Stomach (tissue), 9 donors: ENCODE results near the gene ERC2. TPM values are rescaled to one million over a fixed set of nuclear protein-coding genes. Genes with fewer than 3 reads are reported as not detected.

ENCODE experiments used
- DNase-seq, 2 donors: peaks; one replicate each; pipeline versions ENCODE4 v3.0.0 to v3.0.0-alpha.2; 2013 to 2019
- H3K27ac ChIP-seq, 5 donors: fragments of 200-600 bp in 4 of 5; sonication (generic) in 4 of 5; one replicate each; pipeline ENCODE4 v1.5.1; 2013 to 2019; ENCODE audit warnings: mild to moderate bottlenecking in 1 of 5, moderate library complexity in 1 of 5
- H3K27me3 ChIP-seq, 3 donors: fragments of 200-600 bp; sonication (generic); one replicate each; pipeline ENCODE4 v1.5.1; 2017 to 2019; ENCODE audit warnings: mixed run types in 1 of 3
- H3K36me3 ChIP-seq, 4 donors: fragments of 200-600 bp; sonication (generic); 1 replicate in 3 of 4; 2 replicates in 1 of 4; pipeline ENCODE4 v1.5.1; 2016 to 2019
- H3K4me1 ChIP-seq, 4 donors: fragments of 200-600 bp; sonication (generic); one replicate each; pipeline ENCODE4 v1.5.1; 2016 to 2019
- H3K4me3 ChIP-seq, 4 donors: fragments of 200-600 bp; sonication (generic) in 3 of 4; one replicate each; pipeline ENCODE4 v1.5.1; 2016 to 2019; ENCODE audit warnings: mild to moderate bottlenecking in 1 of 4
- H3K9me3 ChIP-seq, 4 donors: fragments of 200-600 bp; sonication (generic); one replicate each; pipeline ENCODE4 v1.5.1; 2016 to 2019
- EP300 ChIP-seq: sonication (generic); formaldehyde crosslinking; IDR thresholded peaks from one replicate; pipeline ENCODE4 v1.6.1; 2017; ENCODE audit warnings: antibody characterized with exemption
- POLR2A ChIP-seq, 4 donors: fragments of 450-650 bp; IDR thresholded peaks; one replicate each; pipeline ENCODE4 v1.6.1; 2016; ENCODE audit warnings: antibody characterized with exemption in 4 of 4, control low read depth in 2 of 4, mild to moderate bottlenecking in 1 of 4, moderate library complexity in 1 of 4
- POLR2AphosphoS5 ChIP-seq, 3 donors: sonication (generic); formaldehyde crosslinking; IDR thresholded peaks; one replicate each; pipeline ENCODE4 v1.6.1; 2016; ENCODE audit warnings: antibody characterized with exemption in 3 of 3
- WGBS, 5 donors: extraction: QIAGEN DNeasy Blood & Tissue Kit in 3 of 5; methylation state at CpG; one replicate each; pipeline versions ENCODE4 v1.1.5 to v1.1.7; 2013 to 2018; 5-methylcytosine and 5-hydroxymethylcytosine counted together
- intact Hi-C: fragments of 100-400 bp; cut with DNase I; formaldehyde crosslinking; loops from one replicate; pipeline ENCODE4 v1.15.1; 2023; ENCODE audit warnings: low total_unique reads
- polyA plus RNA-seq, 3 donors: library from polyadenylated mRNA; stranded (reverse); fragments of 200-250 nt; gene quantifications; one replicate each; pipeline ENCODE4 v1.2.3, GENCODE V29; 2013
- total RNA-seq, 5 donors: library from RNA; depleted of rRNA; stranded (reverse); fragments of >200 nt; gene quantifications; one replicate each; pipeline versions ENCODE4 v1.1.0 to v1.2.3, GENCODE V29; 2014 to 2016
- TF ChIP-seq, protein P1 (sequence below), 7 experiments: fragments of 450-650 bp in 4 of 7; fragments of 200-600 bp in 3 of 7; sonication (generic) in 3 of 7; IDR thresholded peaks; one replicate each; pipeline ENCODE4 v1.5.1; 2016 to 2019; ENCODE audit warnings: antibody characterized with exemption in 7 of 7, control low read depth in 2 of 7, mild to moderate bottlenecking in 1 of 7
- donor health status: healthy with polysubstance abuse.
- donor health status: Bipolar disorder and iron deficiency.
- donor health status: healthy.

The ERC2 gene
- total and polyA plus RNA-seq, 8 donors: 0.43 to 3.1 (median 1.3) TPM; not detected in 2

DNA sequence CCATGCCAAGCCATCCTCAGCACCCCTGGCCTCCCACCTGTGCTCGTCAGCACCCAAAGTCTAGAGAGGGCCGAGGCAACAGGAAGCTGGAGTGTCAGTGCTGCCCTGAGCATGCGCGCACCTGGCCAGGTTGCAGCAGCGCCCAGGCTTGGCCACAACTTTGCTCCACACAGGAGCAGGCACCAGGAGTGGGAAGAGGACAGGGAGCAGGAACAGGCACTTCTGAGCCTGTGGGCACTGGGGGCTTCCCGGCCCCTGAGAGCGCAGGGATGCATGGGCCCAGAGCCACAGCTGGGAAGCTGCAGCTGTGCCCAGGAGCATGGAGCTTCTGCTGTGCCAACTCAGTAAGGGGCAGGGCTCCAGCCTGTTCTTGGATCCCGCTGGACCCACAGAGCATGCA, 509.7 kb downstream of the ERC2 start:
- no peak for DNase-seq
- Histone ChIP-seq H3K4me3 (no peak overlapping the region), H3K4me1 (no peaks in the 10 kb centered on the region), H3K9me3 (no peaks in the 10 kb centered on the region), H3K27ac (no peak overlapping the region), H3K27me3 (peaks cover 0 to 5% (median 0%) of the 10 kb centered on the region in 3 donors), H3K36me3 (no peaks in the 10 kb centered on the region)
- intact Hi-C loops: no loop called here
- TF ChIP-seq EP300 (no peak), POLR2AphosphoS5 (IDR thresholded peaks at IDR 0.05) (no peak), POLR2A (IDR thresholded peaks at IDR 0.05) (no peak)
- 85 to 96% (median 90%) methylated on average over 5 to 8 of the region's 8 CpGs for WGBS, 5 donors

DNA sequence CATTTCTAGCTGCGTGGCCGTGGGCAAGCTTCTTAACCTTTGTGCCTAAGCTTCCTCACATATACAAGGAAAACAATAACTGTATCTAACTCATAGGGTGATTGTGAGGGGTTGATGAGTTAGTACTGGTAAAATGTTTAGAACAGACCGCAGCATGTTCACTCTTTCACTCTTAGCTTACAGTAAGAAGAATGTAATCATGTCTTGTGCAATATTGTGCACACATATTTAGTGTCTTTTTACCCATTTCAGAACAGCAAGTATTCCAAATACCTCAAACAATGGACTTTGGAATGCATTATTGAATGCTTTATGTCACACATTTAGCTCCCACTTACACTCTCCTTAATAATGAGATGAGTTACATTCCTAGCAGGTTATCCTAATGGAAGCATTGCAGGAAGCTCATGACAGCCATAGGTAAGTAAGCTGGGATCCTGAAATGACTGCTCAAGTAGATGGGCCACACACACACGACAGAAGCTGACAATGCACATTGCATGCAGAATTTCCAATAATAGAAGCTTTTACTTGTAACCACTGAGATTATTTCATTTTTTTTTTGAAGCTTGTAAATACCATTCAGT, 512.3 kb downstream of the ERC2 start:
- 75 to 87% (median 84%) methylated on average over 4 of the region's 4 CpGs for WGBS, 5 donors
- TF ChIP-seq, protein P1, sequence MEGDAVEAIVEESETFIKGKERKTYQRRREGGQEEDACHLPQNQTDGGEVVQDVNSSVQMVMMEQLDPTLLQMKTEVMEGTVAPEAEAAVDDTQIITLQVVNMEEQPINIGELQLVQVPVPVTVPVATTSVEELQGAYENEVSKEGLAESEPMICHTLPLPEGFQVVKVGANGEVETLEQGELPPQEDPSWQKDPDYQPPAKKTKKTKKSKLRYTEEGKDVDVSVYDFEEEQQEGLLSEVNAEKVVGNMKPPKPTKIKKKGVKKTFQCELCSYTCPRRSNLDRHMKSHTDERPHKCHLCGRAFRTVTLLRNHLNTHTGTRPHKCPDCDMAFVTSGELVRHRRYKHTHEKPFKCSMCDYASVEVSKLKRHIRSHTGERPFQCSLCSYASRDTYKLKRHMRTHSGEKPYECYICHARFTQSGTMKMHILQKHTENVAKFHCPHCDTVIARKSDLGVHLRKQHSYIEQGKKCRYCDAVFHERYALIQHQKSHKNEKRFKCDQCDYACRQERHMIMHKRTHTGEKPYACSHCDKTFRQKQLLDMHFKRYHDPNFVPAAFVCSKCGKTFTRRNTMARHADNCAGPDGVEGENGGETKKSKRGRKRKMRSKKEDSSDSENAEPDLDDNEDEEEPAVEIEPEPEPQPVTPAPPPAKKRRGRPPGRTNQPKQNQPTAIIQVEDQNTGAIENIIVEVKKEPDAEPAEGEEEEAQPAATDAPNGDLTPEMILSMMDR (IDR thresholded peaks at IDR 0.05): no peak
- TF ChIP-seq POLR2A (IDR thresholded peaks at IDR 0.05) (no peak), POLR2AphosphoS5 (IDR thresholded peaks at IDR 0.05) (no peak), EP300 (no peak)

DNA sequence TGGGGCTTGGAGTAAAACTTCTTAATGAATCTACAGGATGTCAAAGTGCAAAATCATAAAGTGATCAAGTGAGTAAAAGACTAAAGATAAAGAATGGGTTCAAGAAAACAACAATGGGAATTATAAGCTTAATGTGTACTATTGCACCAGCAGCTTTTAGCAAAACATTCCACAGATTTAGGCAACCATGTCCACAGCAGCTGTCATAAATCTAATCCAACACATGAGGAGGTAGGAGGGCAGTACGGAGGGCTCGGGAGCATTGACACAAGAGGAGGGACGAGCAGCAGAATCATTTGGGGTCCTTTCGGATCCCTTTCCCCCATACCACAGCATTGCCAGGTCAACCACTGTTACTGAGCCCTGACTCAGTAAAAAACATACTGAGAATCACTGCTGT, 516.9 kb downstream of the ERC2 start:
- no peak for TF ChIP-seq POLR2AphosphoS5 (IDR thresholded peaks at IDR 0.05)
- TF ChIP-seq, protein P1 (IDR thresholded peaks at IDR 0.05): no peak
- no peak for TF ChIP-seq EP300
- TF ChIP-seq POLR2A (IDR thresholded peaks at IDR 0.05): no peak
- Histone ChIP-seq H3K27ac (no peak overlapping the region), H3K4me3 (no peak overlapping the region), H3K36me3 (no peaks in the 10 kb centered on the region), H3K27me3 (no peaks in the 10 kb centered on the region), H3K4me1 (no peaks in the 10 kb centered on the region), H3K9me3 (no peaks in the 10 kb centered on the region)
- intact Hi-C loops: no loop called here
- no peak for DNase-seq
- WGBS, 5 donors: 64 to 80% (median 79%) methylated on average over 4 of the region's 4 CpGs

More for the DNA sequence above, 512.3 kb downstream of the ERC2 start:
- intact Hi-C loops: no loop called here
- no peaks in the 10 kb centered on the region for H3K36me3 ChIP-seq
- no peak overlapping the region for H3K27ac ChIP-seq
- H3K27me3 ChIP-seq: peaks cover 0 to 5% (median 0%) of the 10 kb centered on the region in 3 donors
- no peak overlapping the region for H3K4me3 ChIP-seq
- DNase-seq: no peak
- H3K4me1 ChIP-seq: no peaks in the 10 kb centered on the region
- no peaks in the 10 kb centered on the region for H3K9me3 ChIP-seq

DNA sequence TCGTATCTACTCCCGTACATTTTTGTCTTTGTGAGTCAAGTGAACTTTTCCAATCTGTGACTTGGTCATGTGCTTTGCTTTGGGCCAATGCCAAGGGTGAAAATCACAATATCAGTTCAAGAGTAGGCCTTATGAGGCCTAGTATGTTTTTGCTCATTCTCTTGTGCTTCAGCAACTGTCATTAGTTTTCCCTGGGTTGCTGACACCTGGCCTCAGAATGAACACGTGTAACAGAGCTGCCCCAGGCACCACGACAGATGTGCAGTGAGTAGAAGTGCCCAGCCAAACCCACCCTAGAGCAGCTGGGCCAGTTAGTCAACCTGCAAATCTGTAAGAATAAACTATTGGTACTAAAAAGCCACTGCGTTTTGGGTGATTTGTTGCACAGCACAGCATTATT, 520.9 kb downstream of the ERC2 start:
- DNase-seq: no peak
- H3K9me3 ChIP-seq: no peaks in the 10 kb centered on the region
- no peak for TF ChIP-seq POLR2A (IDR thresholded peaks at IDR 0.05)
- TF ChIP-seq POLR2AphosphoS5 (IDR thresholded peaks at IDR 0.05): no peak
- TF ChIP-seq, protein P1 (IDR thresholded peaks at IDR 0.05): no peak
- no peak for TF ChIP-seq EP300
- H3K4me1 ChIP-seq: no peaks in the 10 kb centered on the region
- WGBS, 5 donors: 51 to 66% (median 60%) methylated on average over 5 of the region's 5 CpGs
- no peaks in the 10 kb centered on the region for H3K27me3 ChIP-seq
- H3K36me3 ChIP-seq: no peaks in the 10 kb centered on the region
- H3K27ac ChIP-seq: no peak overlapping the region
- no peak overlapping the region for H3K4me3 ChIP-seq
- intact Hi-C loops: no loop called here

DNA sequence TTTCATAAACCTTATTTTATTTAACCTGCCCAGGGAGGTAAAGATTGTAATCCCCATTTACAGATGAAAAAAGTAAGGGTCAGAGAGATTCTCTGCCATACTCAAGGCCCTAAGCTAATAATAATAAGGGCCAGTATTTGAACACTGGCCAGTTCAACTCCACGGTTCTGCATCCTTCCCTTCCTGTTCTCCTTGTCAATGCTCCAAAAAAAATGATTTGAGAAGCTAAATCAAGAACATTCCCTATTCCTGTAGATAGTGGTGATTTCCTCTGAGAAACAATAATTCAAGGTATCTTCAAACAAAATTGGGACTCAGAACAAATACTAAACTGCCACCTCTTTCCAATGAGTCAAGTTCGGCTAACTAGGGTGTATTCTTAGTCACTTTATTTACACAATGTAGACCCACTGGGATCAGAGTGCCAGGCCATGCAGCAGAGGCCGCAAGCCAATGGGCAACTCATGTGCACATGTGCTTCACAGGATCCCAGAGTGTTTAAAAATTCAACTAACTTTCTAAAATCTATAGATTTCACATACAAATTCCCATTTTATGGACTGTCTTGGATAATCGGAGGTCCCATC, 521.6 kb downstream of the ERC2 start:
- 82 to 91% (median 86%) methylated on average over 4 of the region's 4 CpGs for WGBS, 5 donors
- TF ChIP-seq, protein P1 (IDR thresholded peaks at IDR 0.05): no peak
- TF ChIP-seq POLR2AphosphoS5 (IDR thresholded peaks at IDR 0.05) (no peak), EP300 (no peak), POLR2A (IDR thresholded peaks at IDR 0.05) (no peak)
- Histone ChIP-seq H3K36me3 (no peaks in the 10 kb centered on the region), H3K4me1 (no peaks in the 10 kb centered on the region), H3K9me3 (no peaks in the 10 kb centered on the region), H3K27me3 (no peaks in the 10 kb centered on the region), H3K4me3 (no peak overlapping the region), H3K27ac (no peak overlapping the region)
- intact Hi-C loops: no loop called here
- DNase-seq: no peak
